ENCODE data around the gene CCR1.

- no peak for TF ChIP-seq CTCF (conservative IDR thresholded peaks at IDR 0.05)
- no peak for TF ChIP-seq ZFX (IDR thresholded peaks at IDR 0.05)
Observed at GRCh38 chr3:46245146-46245545, 37.0 kb upstream of the CCR1 start.

Data from C4-2B (cell line).